Sigmoid colon (tissue), 4 donors: ENCODE results near the gene SERPINB10.

ENCODE experiments used
- EP300 ChIP-seq, 4 donors: sonication (generic); formaldehyde crosslinking; IDR thresholded peaks; one replicate each; pipeline ENCODE4 v1.6.1; 2017; ENCODE audit warnings: antibody characterized with exemption in 4 of 4
- POLR2A ChIP-seq, 2 donors: fragments of 450-650 bp; IDR thresholded peaks; one replicate each; pipeline ENCODE4 v1.6.1; 2016; ENCODE audit warnings: antibody characterized with exemption in 2 of 2, mild to moderate bottlenecking in 2 of 2, moderate library complexity in 2 of 2
- POLR2AphosphoS5 ChIP-seq, 4 donors: sonication (generic); formaldehyde crosslinking; IDR thresholded peaks; one replicate each; pipeline ENCODE4 v1.6.1; 2017; ENCODE audit warnings: antibody characterized with exemption in 4 of 4
- TF ChIP-seq, protein P1 (sequence below), 4 experiments: fragments of 450-650 bp in 3 of 4; fragments of 200-600 bp in 1 of 4; IDR thresholded peaks; one replicate each; pipeline ENCODE4 v1.5.1; 2016 to 2019; ENCODE audit warnings: antibody characterized with exemption in 4 of 4, mild to moderate bottlenecking in 3 of 4, moderate library complexity in 2 of 4

DNA sequence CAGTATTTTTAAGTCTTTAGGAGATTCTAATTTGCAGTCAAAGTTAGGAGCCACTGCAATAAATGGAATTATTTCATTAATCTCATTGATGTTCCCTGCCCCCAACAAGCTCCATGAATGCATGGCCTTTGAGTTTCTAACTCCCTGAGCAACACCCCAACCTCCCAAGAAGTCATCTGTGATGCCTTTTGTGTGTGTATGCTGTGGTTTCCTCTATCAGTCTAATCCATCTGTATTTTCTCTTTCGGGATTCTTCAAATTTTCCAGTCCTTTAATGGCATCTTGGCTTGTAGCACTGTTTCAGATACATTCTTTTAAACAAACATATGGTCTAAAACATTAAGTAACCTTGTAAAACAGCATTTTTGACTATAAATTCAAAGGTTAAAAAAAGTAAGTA lies 16.8 kb downstream of the SERPINB10 start:
- TF ChIP-seq, protein P1, sequence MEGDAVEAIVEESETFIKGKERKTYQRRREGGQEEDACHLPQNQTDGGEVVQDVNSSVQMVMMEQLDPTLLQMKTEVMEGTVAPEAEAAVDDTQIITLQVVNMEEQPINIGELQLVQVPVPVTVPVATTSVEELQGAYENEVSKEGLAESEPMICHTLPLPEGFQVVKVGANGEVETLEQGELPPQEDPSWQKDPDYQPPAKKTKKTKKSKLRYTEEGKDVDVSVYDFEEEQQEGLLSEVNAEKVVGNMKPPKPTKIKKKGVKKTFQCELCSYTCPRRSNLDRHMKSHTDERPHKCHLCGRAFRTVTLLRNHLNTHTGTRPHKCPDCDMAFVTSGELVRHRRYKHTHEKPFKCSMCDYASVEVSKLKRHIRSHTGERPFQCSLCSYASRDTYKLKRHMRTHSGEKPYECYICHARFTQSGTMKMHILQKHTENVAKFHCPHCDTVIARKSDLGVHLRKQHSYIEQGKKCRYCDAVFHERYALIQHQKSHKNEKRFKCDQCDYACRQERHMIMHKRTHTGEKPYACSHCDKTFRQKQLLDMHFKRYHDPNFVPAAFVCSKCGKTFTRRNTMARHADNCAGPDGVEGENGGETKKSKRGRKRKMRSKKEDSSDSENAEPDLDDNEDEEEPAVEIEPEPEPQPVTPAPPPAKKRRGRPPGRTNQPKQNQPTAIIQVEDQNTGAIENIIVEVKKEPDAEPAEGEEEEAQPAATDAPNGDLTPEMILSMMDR (IDR thresholded peaks at IDR 0.05): no peak
- no peak for TF ChIP-seq POLR2A (IDR thresholded peaks at IDR 0.05)
- no peak for TF ChIP-seq POLR2AphosphoS5 (IDR thresholded peaks at IDR 0.05)
- no peak for TF ChIP-seq EP300 (IDR thresholded peaks at IDR 0.05)
